ENCODE measurements around the gene TLE2.

DNA sequence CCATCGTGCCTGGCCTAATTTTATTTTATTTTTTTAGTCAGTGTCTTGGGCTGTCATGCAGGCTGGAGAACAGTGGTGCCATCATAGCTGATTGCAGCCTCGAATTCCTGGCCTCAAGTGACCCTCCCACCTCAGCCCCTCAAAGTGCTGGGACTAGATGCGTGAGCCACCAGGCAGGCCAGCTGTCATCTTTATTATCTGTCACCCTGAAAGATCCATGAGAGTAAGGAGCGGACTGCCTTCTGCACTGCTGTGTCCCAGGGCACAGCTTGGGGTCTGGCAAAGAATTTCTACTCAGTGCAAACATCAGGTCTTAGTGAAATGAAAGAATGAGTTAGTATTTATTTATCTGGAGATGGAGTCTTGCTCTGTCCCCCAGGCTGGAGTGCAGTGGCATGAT is 42.7 kb upstream of the TLE2 start:
- TF ChIP-seq EZH2phosphoT487 (IDR thresholded peaks at IDR 0.05; ENCODE audit: low read depth, severe bottlenecking, unreplicated experiment) (no peak), CTCF (IDR thresholded peaks at IDR 0.05; ENCODE audit: poor library complexity) (no peak)
